HG03565 (cell line): Measurements from ENCODE around the gene PEX16.
A peak's percentile ranks its signal among the peaks of the same experiment; 100 is the strongest.
"Not testable (repeated sequence)": the region's sequence is repeated elsewhere in the genome, so short reads cannot be mapped to it uniquely, and the experiment has no call there.

Experiments used
- ATAC-seq: cut with Tn5 transposase; IDR thresholded peaks from one replicate; pipeline ENCODE4 v1.9.1; 2021; ENCODE audit warnings: mild to moderate bottlenecking, moderate library complexity; ENCODE audit not compliant: unreplicated experiment

Gene PEX16

GRCh38 chr11:45918962-45919675 is 1.4 kb upstream of the PEX16 start:
- ATAC-seq, result no peak

DNA sequence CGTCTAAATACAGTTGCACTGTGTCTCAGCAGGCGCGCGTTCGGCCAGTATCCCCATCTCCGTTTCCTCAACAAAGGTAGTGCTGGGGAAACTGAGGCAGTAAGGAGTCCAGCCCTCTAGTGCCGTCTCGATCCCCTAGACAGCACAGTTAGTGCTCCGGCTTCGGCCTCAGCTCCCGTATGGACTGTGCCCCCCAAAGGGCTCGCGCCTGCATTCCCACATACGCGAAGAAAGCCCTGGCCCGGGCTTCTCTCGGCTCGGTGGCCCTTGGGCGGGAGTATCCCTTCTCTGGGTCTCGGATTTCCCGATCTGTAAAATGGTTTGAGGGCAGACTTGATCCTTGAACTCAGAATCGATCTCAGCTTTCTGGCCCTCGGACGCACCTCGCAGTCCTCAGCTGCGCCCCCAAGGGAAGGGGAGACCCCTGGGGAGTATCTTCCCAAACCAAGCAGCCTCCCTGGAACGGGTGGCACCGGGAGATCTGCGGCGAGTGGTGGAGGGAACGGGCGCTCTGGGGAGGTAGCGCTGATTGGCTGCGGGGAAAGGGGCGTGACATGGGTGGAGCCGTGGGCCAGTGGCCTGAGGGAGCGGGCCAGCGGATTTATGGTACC is 759 bp upstream of the PEX16 start:
- peak; percentile 27 for ATAC-seq

DNA sequence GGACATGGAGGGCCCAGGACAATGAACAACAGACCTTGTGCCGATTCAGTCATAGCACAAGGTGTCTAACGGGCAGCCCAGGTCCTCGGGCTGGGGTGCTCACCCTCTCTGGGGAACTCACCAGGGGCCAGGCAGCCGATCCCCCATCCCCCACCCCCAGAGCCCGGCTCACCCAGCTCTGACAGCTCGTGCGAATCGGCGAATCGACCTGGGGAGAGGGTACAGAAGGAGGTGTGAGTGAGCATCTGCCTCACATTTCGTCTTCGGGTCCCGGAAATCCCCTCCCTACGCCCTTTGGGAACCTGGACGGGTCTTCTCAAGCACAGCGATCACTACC is 423 bp downstream of the PEX16 start:
- ATAC-seq, result no peak

DNA sequence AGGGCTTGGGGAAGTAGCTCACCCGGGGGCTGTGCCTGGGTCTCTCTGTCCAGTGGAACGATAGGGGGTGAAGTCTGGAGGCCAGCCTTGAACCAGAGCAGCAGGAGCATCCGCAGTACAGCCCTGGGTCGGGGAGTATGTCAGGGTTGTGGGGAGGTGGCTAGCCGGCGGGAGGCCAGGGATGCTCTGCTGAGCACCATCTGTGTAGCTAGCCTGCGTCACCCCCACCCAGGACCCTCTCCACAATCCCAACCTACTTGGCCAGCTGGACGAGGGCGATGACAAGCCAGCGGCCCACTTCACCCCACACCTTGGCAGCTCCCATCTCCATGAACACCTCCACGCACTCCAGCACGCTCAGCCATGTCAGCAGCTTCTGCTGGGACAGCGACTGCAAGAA is 2.2 kb downstream of the PEX16 start:
- ATAC-seq, result no peak

DNA sequence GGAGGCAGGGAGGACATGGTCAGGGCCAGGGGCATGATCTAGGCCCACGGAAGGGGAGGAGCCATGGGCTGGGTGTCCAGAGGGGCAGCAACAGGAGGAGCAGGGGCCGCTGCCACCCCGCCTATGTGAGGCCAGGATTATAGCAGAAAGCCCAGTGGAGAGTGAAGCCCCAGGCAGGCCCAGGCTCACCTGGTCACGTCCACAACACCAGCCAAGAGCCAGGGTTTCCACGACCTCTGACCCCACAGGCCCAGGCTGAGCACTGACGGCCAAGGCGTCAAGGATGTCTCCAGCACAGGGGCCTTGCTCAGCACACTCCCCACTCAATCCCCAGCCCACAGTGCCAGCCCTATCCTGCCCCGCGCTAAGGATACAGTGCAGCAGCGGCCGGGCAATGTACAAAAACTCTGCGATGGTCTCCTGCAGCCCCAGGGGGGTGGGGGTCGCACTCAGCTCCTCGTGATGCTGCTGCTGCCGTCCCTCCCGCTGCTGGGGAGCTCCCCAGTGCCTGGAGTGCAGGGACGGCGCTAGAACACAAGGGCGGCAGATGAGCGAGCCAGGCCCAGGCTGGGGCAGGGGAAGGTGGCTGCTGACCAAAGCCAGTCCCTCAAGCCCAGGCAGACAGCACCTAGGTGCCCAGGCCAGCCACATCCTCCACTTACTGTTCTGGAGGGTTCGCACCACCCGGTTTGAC is 3.6 kb downstream of the PEX16 start:
- no peak for ATAC-seq

- ATAC-seq, result no peak
These were observed 4.2 kb downstream of the PEX16 start for GRCh38 chr11:45913514-45913913.

- no peak for ATAC-seq
These were observed 7.1 kb downstream of the PEX16 start for GRCh38 chr11:45910623-45911022.

DNA sequence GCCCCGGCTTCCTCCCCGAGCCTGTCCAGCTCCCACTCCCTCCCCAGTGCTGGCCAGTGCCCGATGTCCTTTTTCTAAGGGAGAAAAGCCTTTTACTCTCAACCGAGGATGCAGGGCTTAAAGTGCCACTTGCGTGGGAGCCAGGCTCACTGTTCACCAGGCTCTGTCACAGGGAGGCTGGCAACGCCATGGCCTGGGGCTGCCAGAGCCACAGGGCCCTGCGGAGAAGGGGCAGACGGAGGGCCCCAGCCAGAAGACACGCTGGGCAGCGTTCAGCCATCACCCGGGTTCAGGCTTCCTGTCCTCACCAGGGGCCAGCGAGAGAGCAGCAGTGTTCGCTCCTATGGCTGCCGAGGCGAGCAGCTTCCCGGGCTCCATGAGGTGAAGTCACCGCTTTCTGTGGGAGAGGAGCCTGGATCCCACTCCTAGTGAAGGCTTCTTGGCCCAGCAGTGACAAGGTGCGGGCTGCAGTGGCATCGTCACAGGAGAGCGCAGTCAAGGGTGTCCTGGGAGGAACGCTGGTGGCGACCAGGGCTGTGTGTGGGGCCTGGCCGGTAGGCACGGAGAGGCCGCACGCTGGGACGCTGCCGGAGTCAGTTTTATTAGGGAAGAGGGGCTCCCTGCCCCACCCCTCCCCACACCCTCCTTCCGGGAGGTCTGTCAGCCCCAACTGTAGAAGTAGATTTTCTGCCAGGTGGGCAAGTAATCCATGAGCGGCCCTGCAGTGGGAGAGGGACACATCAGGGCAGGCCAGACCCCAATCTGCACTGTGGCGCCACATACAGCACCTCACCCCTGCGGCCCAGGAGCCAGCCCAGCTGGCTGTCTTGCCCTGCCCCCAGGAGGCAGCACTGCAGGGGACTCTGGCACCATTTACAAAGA is 7.8 kb downstream of the PEX16 start:
- ATAC-seq, result no peak

DNA sequence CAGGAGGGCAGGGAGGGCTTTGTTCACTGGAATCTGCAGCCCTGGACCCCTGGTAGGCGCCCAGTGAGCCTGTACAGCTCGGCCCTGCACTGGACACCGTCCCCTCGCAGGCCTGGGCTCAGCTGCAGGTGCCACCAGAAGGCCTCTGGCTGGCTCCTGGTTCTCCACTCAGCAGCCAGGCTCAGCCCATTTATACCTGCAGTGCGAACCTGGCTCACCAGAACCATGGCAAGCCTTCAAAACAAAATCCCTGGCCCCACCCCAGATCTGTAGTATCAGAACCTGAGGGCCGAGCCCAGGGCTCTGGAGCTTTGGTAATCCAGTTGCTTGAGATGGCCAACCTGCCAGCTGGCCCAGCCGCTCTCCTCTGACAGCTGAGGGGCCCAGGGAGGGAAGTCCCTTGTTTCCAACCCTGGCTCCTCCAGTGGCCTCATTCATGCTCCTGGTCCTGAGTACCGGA is 9.7 kb downstream of the PEX16 start:
- no peak for ATAC-seq

DNA sequence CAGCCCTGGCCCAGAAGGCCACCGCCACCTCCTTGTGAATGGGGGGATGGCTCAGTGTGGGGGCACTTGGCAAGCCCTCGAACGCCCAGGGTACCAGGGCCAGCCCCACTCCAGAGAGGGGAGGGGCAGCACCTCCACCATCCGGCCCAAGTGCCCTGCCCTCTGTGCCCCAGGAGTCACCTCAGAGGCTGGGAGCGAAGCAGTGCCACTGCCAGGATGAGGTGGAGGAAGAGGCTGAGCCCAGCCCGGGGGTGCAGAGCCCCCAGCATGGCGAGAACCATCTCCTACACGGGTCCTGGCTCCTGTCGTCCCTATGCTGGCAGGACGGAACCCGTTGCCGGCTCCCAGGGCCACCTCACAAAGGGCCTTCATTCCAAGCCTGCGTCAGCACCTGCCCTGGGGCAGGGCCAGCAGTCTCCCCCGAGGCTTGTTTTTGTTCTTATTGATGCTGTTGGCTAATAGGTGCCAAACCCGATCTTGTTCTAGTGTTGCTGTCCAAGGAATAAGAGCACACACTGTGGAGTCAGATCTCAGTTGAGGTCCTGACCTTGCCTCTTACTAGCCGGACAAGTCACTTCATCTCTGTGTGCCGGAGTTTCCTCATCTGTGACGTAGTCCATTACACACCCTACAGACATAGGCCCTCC is 10.6 kb downstream of the PEX16 start, which contains the start of gene FREY1:
TSS of gene FREY1 (minus strand) at position 307 of the 647 bp plus-strand sequence. CDS start at position 281, 26 bp downstream.
- no peak for ATAC-seq

DNA sequence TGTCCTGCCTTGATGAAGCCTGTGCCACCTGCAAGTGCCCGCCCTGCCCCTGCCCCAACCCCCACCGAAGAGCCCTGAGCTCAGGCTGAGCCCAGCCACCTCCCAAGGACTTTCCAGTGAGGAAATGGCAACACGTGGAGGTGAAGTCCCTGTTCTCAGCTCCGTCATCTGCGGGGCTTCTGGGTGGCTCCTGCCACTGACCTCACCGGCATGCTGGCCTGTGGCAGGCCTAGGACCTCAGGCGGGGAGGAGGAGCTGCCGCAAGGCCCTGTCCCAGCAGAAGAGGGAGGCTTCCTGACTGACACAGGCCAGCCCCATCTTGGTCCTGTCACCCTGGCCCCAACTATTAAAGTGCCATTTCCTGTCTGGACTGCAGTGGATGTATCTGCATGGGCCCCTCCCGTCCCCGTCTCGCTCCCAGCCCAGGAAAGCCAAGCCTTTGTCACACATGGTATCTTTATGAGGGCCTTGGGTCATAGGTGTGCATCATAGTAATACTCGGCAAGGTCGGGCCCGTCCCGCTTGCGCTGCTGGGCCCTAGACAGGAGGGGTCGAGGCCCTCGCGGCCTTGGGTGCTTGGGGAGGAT is 11.5 kb downstream of the PEX16 start:
- no peak for ATAC-seq

- not testable (repeated sequence) for ATAC-seq
These were observed 12.1 kb downstream of the PEX16 start for GRCh38 chr11:45905576-45905975.

GRCh38 chr11:45905095-45905494 is 12.6 kb downstream of the PEX16 start:
- no peak for ATAC-seq

- ATAC-seq, result no peak
These were observed 13.3 kb downstream of the PEX16 start for GRCh38 chr11:45904309-45904915.

DNA sequence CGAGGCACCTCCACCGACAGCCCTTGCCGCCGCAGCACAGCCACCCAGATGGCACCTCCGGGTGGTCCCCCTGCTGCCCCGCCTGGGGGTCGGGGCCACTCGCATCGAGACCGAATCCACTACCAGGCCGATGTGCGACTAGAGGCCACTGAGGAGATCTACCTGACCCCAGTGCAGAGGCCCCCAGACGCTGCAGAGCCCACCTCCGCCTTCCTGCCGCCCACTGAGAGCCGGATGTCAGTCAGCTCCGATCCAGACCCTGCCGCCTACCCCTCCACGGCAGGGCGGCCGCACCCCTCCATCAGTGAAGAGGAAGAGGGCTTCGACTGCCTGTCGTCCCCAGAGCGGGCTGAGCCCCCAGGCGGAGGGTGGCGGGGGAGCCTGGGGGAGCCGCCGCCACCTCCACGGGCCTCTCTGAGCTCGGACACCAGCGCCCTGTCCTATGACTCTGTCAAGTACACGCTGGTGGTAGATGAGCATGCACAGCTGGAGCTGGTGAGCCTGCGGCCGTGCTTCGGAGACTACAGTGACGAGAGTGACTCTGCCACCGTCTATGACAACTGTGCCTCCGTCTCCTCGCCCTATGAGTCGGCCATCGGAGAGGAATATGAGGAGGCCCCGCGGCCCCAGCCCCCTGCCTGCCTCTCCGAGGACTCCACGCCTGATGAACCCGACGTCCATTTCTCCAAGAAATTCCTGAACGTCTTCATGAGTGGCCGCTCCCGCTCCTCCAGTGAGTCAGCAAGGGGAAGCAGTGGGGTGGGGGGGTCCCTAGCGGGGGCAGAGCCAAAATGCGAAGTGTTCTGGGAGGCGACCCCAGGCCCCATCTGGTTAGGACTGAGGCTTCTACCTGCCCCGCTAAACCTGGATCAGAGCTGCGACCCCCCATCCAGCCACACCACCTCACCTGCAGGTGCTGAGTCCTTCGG is 15.0 kb downstream of the PEX16 start:
- ATAC-seq, result no peak

DNA sequence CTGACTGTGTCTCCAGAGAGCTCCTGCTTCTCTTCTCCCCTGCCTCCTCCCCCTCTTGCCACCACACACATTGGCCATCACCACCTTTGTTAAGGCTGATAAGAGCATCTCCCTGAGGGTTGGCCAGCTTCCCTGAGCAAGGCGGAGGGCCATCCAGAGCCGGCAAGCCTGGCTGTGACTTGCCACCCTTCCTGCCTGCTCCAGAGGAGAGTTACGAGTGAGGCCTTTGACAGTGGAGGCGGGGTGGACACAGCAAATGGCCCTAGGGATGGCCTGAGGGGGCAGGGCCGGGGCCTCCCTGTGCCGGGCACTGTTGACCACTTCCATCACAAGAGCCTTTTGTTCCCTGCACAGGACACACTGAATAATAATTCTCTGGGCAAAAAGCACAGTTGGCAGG is 16.1 kb downstream of the PEX16 start:
- no peak for ATAC-seq

- no peak for ATAC-seq
These were observed 16.6 kb downstream of the PEX16 start for GRCh38 chr11:45900916-45901617.

DNA sequence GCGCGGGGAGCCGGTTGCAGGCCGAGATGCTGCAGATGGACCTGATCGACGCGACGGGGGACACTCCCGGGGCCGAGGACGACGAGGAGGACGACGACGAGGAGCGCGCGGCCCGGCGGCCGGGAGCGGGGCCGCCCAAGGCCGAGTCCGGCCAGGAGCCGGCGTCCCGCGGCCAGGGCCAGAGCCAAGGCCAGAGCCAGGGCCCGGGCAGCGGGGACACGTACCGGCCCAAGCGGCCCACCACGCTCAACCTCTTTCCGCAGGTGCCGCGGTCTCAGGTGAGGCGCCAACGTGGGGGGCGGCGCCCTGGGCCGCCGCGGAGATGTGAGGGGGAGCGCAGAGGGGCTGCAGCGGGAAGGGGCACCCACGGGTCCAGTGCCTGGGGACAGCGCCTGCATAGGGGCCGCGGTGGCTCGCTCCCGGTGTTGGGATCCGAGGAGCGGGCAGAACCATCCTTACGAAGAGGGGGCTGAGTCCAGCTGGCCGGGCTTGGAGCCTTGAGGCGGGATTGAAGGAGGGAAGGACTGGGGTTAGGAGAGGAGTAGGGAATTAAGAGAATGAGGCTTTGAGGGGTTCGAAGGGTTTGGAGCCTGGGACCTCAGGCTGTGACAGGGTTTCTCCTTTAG is 17.4 kb downstream of the PEX16 start:
- ATAC-seq, result not testable (repeated sequence)
